Measurements from ENCODE around the gene MCRS1. TPM values are rescaled to one million over a fixed set of nuclear protein-coding genes. Genes with fewer than 3 reads are reported as not detected.
"Not testable (repeated sequence)": the region's sequence is repeated elsewhere in the genome, so short reads cannot be mapped to it uniquely, and the experiment has no call there.

The MCRS1 gene
- polyA plus RNA-seq, 2 donors, result 40.0 to 45.0 TPM

- H3K36me3 ChIP-seq (ENCODE audit: control insufficient read depth in 2 of 2, insufficient read depth in 2 of 2, low read length in 1 of 2); H3K4me3 ChIP-seq (ENCODE audit: low read depth in 1 of 2, low read length in 2 of 2); H3K9me3 ChIP-seq (ENCODE audit: control insufficient read depth in 2 of 2, insufficient read depth in 1 of 2, low read depth in 1 of 2, low read length in 1 of 2); H3K27ac ChIP-seq (ENCODE audit: low read depth in 2 of 2, low read length in 1 of 2); H3K27me3 ChIP-seq (ENCODE audit: control insufficient read depth in 1 of 2, insufficient read depth in 2 of 2, low read length in 2 of 2); H3K4me1 ChIP-seq (ENCODE audit: control insufficient read depth in 2 of 2, insufficient read depth in 2 of 2, low read length in 1 of 2): not testable (repeated sequence)
- WGBS, 2 donors, result 92 to 94% methylated on average over 8 of the region's 8 CpGs
Measured at GRCh38 chr12:49509681-49510080, 58.3 kb downstream of the MCRS1 start.

Other genes starting within 250 kb of the MCRS1 start
- 10 to 100 TPM; 14.0 to 23.6 TPM for gene TROAP, start 244.9 kb downstream of the MCRS1 start, polyA plus RNA-seq
- not detected for gene C1QL4, start 231.0 kb downstream of the MCRS1 start, polyA plus RNA-seq
- under 1 TPM; 0.02 TPM for gene DNAJC22, start 221.3 kb downstream of the MCRS1 start, polyA plus RNA-seq
- gene SPATS2, start 200.7 kb downstream of the MCRS1 start, polyA plus RNA-seq, result 1 to 10 TPM; 4.8 to 5.3 TPM
- gene KCNH3, start 29.1 kb downstream of the MCRS1 start, polyA plus RNA-seq, result under 1 TPM; 0.07 to 0.24 TPM
- gene FAM186B, start 37.5 kb upstream of the MCRS1 start, polyA plus RNA-seq, result under 1 TPM; 0.08 to 0.09 TPM
- gene PRPF40B, start 55.4 kb upstream of the MCRS1 start, polyA plus RNA-seq, result 10 to 100 TPM; 10.6 to 19.9 TPM
- gene FMNL3, start 139.3 kb upstream of the MCRS1 start, polyA plus RNA-seq, result 1 to 10 TPM; 1.4 to 1.7 TPM
- gene TMBIM6, start 173.4 kb upstream of the MCRS1 start, polyA plus RNA-seq, result 100 to 1,000 TPM; 169 to 252 TPM